HG03175 (cell line): ENCODE results near the gene RCOR1.

Source experiments
- ATAC-seq: cut with Tn5 transposase; IDR thresholded peaks from one replicate; pipeline ENCODE4 v1.9.1; 2021; ENCODE audit warnings: mild to moderate bottlenecking, moderate library complexity; ENCODE audit not compliant: unreplicated experiment

Gene RCOR1

GRCh38 chr14:102708494-102708893 lies 116.0 kb downstream of the RCOR1 start:
- no peak for ATAC-seq

- no peak for ATAC-seq
These were observed 118.8 kb downstream of the RCOR1 start for GRCh38 chr14:102711207-102711606.

- ATAC-seq: no peak
These were observed 119.5 kb downstream of the RCOR1 start for GRCh38 chr14:102711946-102712345.

GRCh38 chr14:102717276-102717675 lies 124.8 kb downstream of the RCOR1 start:
- ATAC-seq: no peak

- no peak for ATAC-seq
These were observed 130.2 kb downstream of the RCOR1 start for GRCh38 chr14:102722646-102723045.

GRCh38 chr14:102723650-102724049 lies 131.2 kb downstream of the RCOR1 start:
- ATAC-seq: no peak

GRCh38 chr14:102726191-102726949 lies 133.9 kb downstream of the RCOR1 start:
- no peak for ATAC-seq

GRCh38 chr14:102727336-102728095 lies 135.1 kb downstream of the RCOR1 start:
- ATAC-seq: no peak

- no peak for ATAC-seq
These were observed 136.1 kb downstream of the RCOR1 start for GRCh38 chr14:102728501-102728900.

- no peak for ATAC-seq
These were observed 136.8 kb downstream of the RCOR1 start for GRCh38 chr14:102729268-102729667.

GRCh38 chr14:102729825-102730224 lies 137.4 kb downstream of the RCOR1 start:
- ATAC-seq: no peak

GRCh38 chr14:102731101-102731870 lies 138.8 kb downstream of the RCOR1 start:
- no peak for ATAC-seq

- ATAC-seq: no peak
These were observed 139.7 kb downstream of the RCOR1 start for GRCh38 chr14:102731871-102732800.

GRCh38 chr14:102732924-102733323 lies 140.5 kb downstream of the RCOR1 start:
- no peak for ATAC-seq

- ATAC-seq: no peak
These were observed 140.9 kb downstream of the RCOR1 start for GRCh38 chr14:102733326-102733725.

GRCh38 chr14:102734436-102734835 lies 142.0 kb downstream of the RCOR1 start:
- no peak for ATAC-seq

- no peak for ATAC-seq
These were observed 144.5 kb downstream of the RCOR1 start for GRCh38 chr14:102736956-102737355.

GRCh38 chr14:102737402-102738372 lies 145.2 kb downstream of the RCOR1 start:
- no peak for ATAC-seq
